Right lobe of liver (tissue), 6 donors: ENCODE data around the gene SALL3. TPM values are rescaled to one million over a fixed set of nuclear protein-coding genes. Genes with fewer than 3 reads are reported as not detected.

Source experiments
- ATAC-seq, 4 donors: fragments of 200-7000 bp; cut with Tn5 transposase; one replicate each; pipeline ENCODE4 v1.9.1; 2020; ENCODE audit warnings: mild to moderate bottlenecking in 4 of 4, moderate library complexity in 4 of 4
- DNase-seq, 3 donors: peaks; one replicate each; pipeline ENCODE4 v3.0.0-alpha.2; 2020
- H3K27ac ChIP-seq, 3 donors: fragments of 200-600 bp; one replicate each; pipeline ENCODE4 v1.8.0; 2022
- H3K27me3 ChIP-seq, 2 donors: fragments of 200-600 bp; one replicate each; pipeline ENCODE4 v1.8.0; 2022
- H3K36me3 ChIP-seq, 4 donors: fragments of 200-600 bp; sonication (generic) in 1 of 4; one replicate each; pipeline versions ENCODE4 v1.5.1 to v1.8.0; 2017 to 2022; ENCODE audit warnings: control low read depth in 1 of 4
- H3K4me1 ChIP-seq, 4 donors: fragments of 200-600 bp; sonication (generic) in 1 of 4; one replicate each; pipeline versions ENCODE4 v1.5.1 to v1.8.0; 2017 to 2022; ENCODE audit warnings: control low read depth in 1 of 4
- H3K4me3 ChIP-seq, 3 donors: fragments of 200-600 bp; one replicate each; pipeline ENCODE4 v1.8.0; 2022
- H3K9me3 ChIP-seq, 4 donors: fragments of 200-600 bp; sonication (generic) in 1 of 4; one replicate each; pipeline versions ENCODE4 v1.5.1 to v1.8.0; 2017 to 2022; ENCODE audit warnings: control low read depth in 1 of 4
- CTCF ChIP-seq, 4 donors: fragments of 200-600 bp in 3 of 4; fragments of 450-650 bp in 1 of 4; IDR thresholded peaks; one replicate each; pipeline versions ENCODE4 v1.5.1 to v1.8.0; 2016 to 2022; ENCODE audit warnings: antibody characterized with exemption in 4 of 4, mild to moderate bottlenecking in 2 of 4
- POLR2A ChIP-seq: fragments of 450-650 bp; IDR thresholded peaks from one replicate; pipeline ENCODE4 v1.6.1; 2017; ENCODE audit warnings: antibody characterized with exemption, mild to moderate bottlenecking
- WGBS: methylation state at CpG from one replicate; pipeline ENCODE4 v1.1.6; 2018; ENCODE audit warnings: low coverage, low lambda C conversion rate; ENCODE audit not compliant: insufficient coverage; ENCODE audit errors: missing lambda C conversion rate; 5-methylcytosine and 5-hydroxymethylcytosine counted together
- intact Hi-C, 2 donors: fragments of 100-400 bp; cut with DNase I; formaldehyde crosslinking; loops; one replicate each; pipeline versions ENCODE4 v1.11.2 to v1.14.1; 2022
- total RNA-seq, 6 experiments: library from RNA; depleted of rRNA in 2 of 6; stranded (reverse); fragments of >200 nt in 2 of 6; fragmentation: NEBNext Ultra II Directional in 3 of 6; extraction: Animal tissue kit (Norgen Biotek cat#: 25700) in 3 of 6; gene quantifications; one replicate each; pipeline versions ENCODE4 v1.1.0 to v1.2.4, GENCODE V29; 2016 to 2023
- donor health status: DM: no; HTN: yes; CAD: no.
- donor health status: DM: no; HTN: no; CAD: no.
- donor health status: DM: no; HTN: no; CAD: no.
- donor health status: DM: no; HTN: yes; CAD: no.
- donor health status: DM: no; HTN: yes; CAD: no.

SALL3 gene
- total RNA-seq, 6 experiments from 2014 or later = not detected

GRCh38 chr18:79047556-79048244, 68.1 kb downstream of the SALL3 start:
- H3K9me3 ChIP-seq = no peaks in the 10 kb centered on the region
- intact Hi-C loops = no loop called here
- no peak overlapping the region for H3K27ac ChIP-seq
- no peak for TF ChIP-seq POLR2A
- TF ChIP-seq CTCF (IDR thresholded peaks at IDR 0.05) = no peak
- no peaks in the 10 kb centered on the region for H3K4me1 ChIP-seq
- DNase-seq (no peak), ATAC-seq (no peak)
- no peaks in the 10 kb centered on the region for H3K27me3 ChIP-seq
- no peaks in the 10 kb centered on the region for H3K36me3 ChIP-seq
- 38% methylated on average over 1 of the region's 36 CpGs for WGBS
- no peak overlapping the region for H3K4me3 ChIP-seq

DNA sequence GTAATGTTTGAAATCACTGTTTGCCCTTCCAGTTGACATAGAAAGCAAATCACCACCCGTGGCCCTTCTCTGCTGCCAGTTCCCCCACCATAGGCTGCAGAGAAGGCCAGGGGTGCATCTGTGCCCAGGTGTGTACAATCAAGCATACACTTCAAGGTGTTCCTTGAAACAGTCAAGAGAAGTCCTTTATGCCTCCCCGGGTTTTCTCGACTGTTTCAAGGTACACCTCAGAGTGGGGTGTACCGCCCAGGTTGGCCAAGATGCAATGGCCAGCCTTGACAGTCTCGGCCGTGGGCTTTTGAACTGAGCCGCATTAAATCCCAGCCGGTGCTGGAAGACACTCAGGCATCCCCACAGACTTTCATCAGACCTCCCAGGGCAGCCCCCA, 68.6 kb downstream of the SALL3 start:
- no peak for DNase-seq
- H3K27ac ChIP-seq = no peak overlapping the region
- TF ChIP-seq POLR2A (no peak), CTCF (IDR thresholded peaks at IDR 0.05) (no peak)
- H3K36me3 ChIP-seq = no peaks in the 10 kb centered on the region
- ATAC-seq = no peak
- H3K27me3 ChIP-seq = no peaks in the 10 kb centered on the region
- 50% methylated on average over 1 of the region's 8 CpGs for WGBS
- no peak overlapping the region for H3K4me3 ChIP-seq
- intact Hi-C loops = no loop called here
- H3K4me1 ChIP-seq = no peaks in the 10 kb centered on the region
- no peaks in the 10 kb centered on the region for H3K9me3 ChIP-seq

GRCh38 chr18:79049506-79049905, 69.9 kb downstream of the SALL3 start:
- intact Hi-C loops = no loop called here
- DNase-seq = no peak
- 79% methylated on average over 3 of the region's 3 CpGs for WGBS

More at GRCh38 chr18:79049506-79049905, 69.9 kb downstream of the SALL3 start:
- no peak overlapping the region for H3K27ac ChIP-seq
- no peaks in the 10 kb centered on the region for H3K27me3 ChIP-seq
- no peak overlapping the region for H3K4me3 ChIP-seq
- H3K4me1 ChIP-seq = no peaks in the 10 kb centered on the region
- H3K36me3 ChIP-seq = no peaks in the 10 kb centered on the region
- no peaks in the 10 kb centered on the region for H3K9me3 ChIP-seq
- no peak for TF ChIP-seq POLR2A
- peak in 1 of 4 donors; percentile 57 for ATAC-seq

Other genes with a start within 250 kb of the SALL3 start
- gene ATP9B, start 89.6 kb downstream of the SALL3 start, total RNA-seq = 10 to 100 TPM; 13.6 to 25.7 (median 14.5) TPM